ENCODE results near the gene OPN1LW. TPM values are rescaled to one million over a fixed set of nuclear protein-coding genes. Genes with fewer than 3 reads are reported as not detected.

The OPN1LW gene
- total and polyA plus RNA-seq, 2 of the 8 experiments (the other 6 are each of a cell fraction or from before 2014, with no cell fraction given), result not detected

DNA sequence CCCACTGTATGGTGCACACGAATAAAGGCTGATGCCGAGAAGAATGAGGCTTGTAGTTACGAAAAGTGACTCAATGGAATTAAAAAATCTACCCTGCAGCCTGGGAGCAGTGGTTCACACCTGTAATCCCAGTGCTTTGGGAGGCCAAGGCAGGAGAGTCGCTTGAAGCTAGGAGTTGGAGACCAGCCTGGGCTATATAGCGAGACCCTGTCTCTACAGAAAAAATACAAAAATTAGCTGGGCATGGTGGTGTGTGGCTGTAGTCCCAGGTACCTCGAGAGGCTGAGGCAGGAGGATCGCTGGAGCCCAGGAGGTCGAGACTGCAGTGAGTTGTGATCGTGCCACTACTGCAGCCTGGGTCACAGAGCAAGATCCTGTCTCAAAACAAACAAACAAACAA is 11.7 kb upstream of the OPN1LW start:
- DNase-seq (ENCODE audit: low read depth in 1 of 2, low spot score in 2 of 2), result no peak
- Histone ChIP-seq H3K4me1 (replicated peaks in 1 of 4; ENCODE audit: control insufficient read depth in 3 of 4, insufficient read depth in 4 of 4, low read length in 3 of 4) (no peaks in the 10 kb centered on the region), H2BK120ac (replicated peaks; ENCODE audit: low read depth, low read length) (no peak overlapping the region), H3K4me2 (ENCODE audit: insufficient read depth in 1 of 2, low read depth in 2 of 2, low read length in 2 of 2) (no peak overlapping the region), H3K79me2 (ENCODE audit: control insufficient read depth in 1 of 2, insufficient read depth in 2 of 2, low read length in 2 of 2) (no peaks in the 10 kb centered on the region), H3K36me3 (ENCODE audit: control insufficient read depth in 2 of 4, insufficient read depth in 4 of 4, low read length in 3 of 4) (no peaks in the 10 kb centered on the region), H3K14ac (ENCODE audit: insufficient read length) (no peak overlapping the region), H3K4me3 (ENCODE audit: extremely low read depth in 1 of 4, insufficient read depth in 2 of 4, low read depth in 3 of 4, low read length in 4 of 4) (no peak overlapping the region), H3K9me3 (ENCODE audit: insufficient read depth in 2 of 2, low read depth in 1 of 2, low read length in 1 of 2) (no peaks in the 10 kb centered on the region), H4K20me1 (replicated peaks in 1 of 2; ENCODE audit: control insufficient read depth in 1 of 2, insufficient read depth in 2 of 2, low read length in 2 of 2) (no peaks in the 10 kb centered on the region), H2BK15ac (ENCODE audit: low read length) (no peak overlapping the region), H4K5ac (ENCODE audit: insufficient read length, low read depth, low read length) (no peak overlapping the region), H4K91ac (replicated peaks; ENCODE audit: insufficient read length, low read length) (no peak overlapping the region), H2AFZ (ENCODE audit: low read length) (no peak overlapping the region), H3K23me2 (ENCODE audit: low read depth, low read length) (no peaks in the 10 kb centered on the region), H2BK20ac (ENCODE audit: low read length) (no peak overlapping the region), H2BK12ac (ENCODE audit: low read depth, low read length) (no peak overlapping the region), H3K23ac (ENCODE audit: insufficient read length) (no peak overlapping the region), H3K79me1 (ENCODE audit: low read depth, low read length) (no peaks in the 10 kb centered on the region), H3K56ac (replicated peaks; ENCODE audit: insufficient read length, low read depth, low read length) (no peak overlapping the region), H2AK5ac (ENCODE audit: low read depth, low read length) (no peak overlapping the region), H4K8ac (ENCODE audit: extremely low read depth, insufficient read depth, low read length) (no peak overlapping the region), H2BK5ac (ENCODE audit: low read depth, low read length) (no peak overlapping the region), H3K27me3 (replicated peaks in 1 of 4; ENCODE audit: control insufficient read depth in 3 of 4, extremely low read depth in 1 of 4, insufficient read depth in 3 of 4, low read length in 3 of 4) (peaks cover 0 to 1% (median 0%) of the 10 kb centered on the region in 4 experiments; a peak in 1 of 7 replicates), H3K18ac (ENCODE audit: extremely low read depth, low read length) (no peak overlapping the region), H3K9ac (replicated peaks in 1 of 4; ENCODE audit: extremely low read depth in 1 of 4, low read depth in 3 of 4, low read length in 3 of 4) (no peak overlapping the region), H3K27ac (ENCODE audit: low read depth, low read length) (no peak overlapping the region), H3K4ac (replicated peaks; ENCODE audit: insufficient read length, low read depth, low read length) (no peak overlapping the region)
- ChIA-PET CTCF (ENCODE audit: partially characterized antibody) (no interaction called here), POLR2A (ENCODE audit: partially characterized antibody) (no interaction called here)
- FAIRE-seq, result no peak
- WGBS, 2 experiments (ENCODE audit: extremely low coverage in 1 of 2, insufficient coverage in 1 of 2, insufficient read length in 1 of 2, insufficient replicate concordance in 2 of 2, low coverage in 1 of 2, low lambda C conversion rate in 2 of 2, missing lambda C conversion rate in 1 of 2), result 100% methylated on average over 3 of the region's 9 CpGs; no CpG with 5 or more reads in 1 of the 2 experiments
- no peak for TF ChIP-seq BRCA1 (IDR thresholded peaks at IDR 0.05; ENCODE audit: low read depth, low read length)
- no peak for TF ChIP-seq SIX5 (IDR thresholded peaks at IDR 0.05; ENCODE audit: low read depth, low read length)
- TF ChIP-seq JUND (IDR thresholded peaks at IDR 0.05; ENCODE audit: low read length), result no peak
- TF ChIP-seq KDM4A (IDR thresholded peaks at IDR 0.05; ENCODE audit: low read depth, low read length, severe bottlenecking), result no peak
- TF ChIP-seq RNF2 (IDR thresholded peaks at IDR 0.05; ENCODE audit: borderline replicate concordance, low read depth, low read length, missing control alignments, poor library complexity, severe bottlenecking), result no peak
- no peak for TF ChIP-seq KDM1A (IDR thresholded peaks at IDR 0.05; ENCODE audit: borderline replicate concordance, low read length)
- no peak for TF ChIP-seq CHD2 (IDR thresholded peaks at IDR 0.05; ENCODE audit: low read length)
- TF ChIP-seq, protein P1, sequence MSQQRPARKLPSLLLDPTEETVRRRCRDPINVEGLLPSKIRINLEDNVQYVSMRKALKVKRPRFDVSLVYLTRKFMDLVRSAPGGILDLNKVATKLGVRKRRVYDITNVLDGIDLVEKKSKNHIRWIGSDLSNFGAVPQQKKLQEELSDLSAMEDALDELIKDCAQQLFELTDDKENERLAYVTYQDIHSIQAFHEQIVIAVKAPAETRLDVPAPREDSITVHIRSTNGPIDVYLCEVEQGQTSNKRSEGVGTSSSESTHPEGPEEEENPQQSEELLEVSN (IDR thresholded peaks at IDR 0.05), result no peak
- TF ChIP-seq MAFK (IDR thresholded peaks at IDR 0.05; ENCODE audit: low read depth, low read length), result no peak
- TF ChIP-seq, protein P2, sequence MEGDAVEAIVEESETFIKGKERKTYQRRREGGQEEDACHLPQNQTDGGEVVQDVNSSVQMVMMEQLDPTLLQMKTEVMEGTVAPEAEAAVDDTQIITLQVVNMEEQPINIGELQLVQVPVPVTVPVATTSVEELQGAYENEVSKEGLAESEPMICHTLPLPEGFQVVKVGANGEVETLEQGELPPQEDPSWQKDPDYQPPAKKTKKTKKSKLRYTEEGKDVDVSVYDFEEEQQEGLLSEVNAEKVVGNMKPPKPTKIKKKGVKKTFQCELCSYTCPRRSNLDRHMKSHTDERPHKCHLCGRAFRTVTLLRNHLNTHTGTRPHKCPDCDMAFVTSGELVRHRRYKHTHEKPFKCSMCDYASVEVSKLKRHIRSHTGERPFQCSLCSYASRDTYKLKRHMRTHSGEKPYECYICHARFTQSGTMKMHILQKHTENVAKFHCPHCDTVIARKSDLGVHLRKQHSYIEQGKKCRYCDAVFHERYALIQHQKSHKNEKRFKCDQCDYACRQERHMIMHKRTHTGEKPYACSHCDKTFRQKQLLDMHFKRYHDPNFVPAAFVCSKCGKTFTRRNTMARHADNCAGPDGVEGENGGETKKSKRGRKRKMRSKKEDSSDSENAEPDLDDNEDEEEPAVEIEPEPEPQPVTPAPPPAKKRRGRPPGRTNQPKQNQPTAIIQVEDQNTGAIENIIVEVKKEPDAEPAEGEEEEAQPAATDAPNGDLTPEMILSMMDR (IDR thresholded peaks at IDR 0.05; ENCODE audit: control extremely low read depth in 1 of 3, insufficient read depth in 1 of 3, low read depth in 1 of 3, low read length in 3 of 3), result no peak
- TF ChIP-seq EP300 (IDR thresholded peaks at IDR 0.05; ENCODE audit: borderline replicate concordance in 1 of 2, low read depth in 2 of 2, low read length in 2 of 2), result no peak

All from H1 (cell line).